HUES6 (cell line): ENCODE measurements around the gene PBX1.

Experiments
- H3K27ac ChIP-seq: 2 replicates; pipeline ENCODE4 v1.7.0; 2013; ENCODE audit warnings: low read depth, mild to moderate bottlenecking, low read length, inconsistent platforms
- H3K27me3 ChIP-seq: 2 replicates; pipeline ENCODE4 v1.6.1; 2013; ENCODE audit warnings: low read length; ENCODE audit not compliant: control insufficient read depth, insufficient read depth
- H3K36me3 ChIP-seq: 2 replicates; pipeline ENCODE4 v1.6.1; 2013; ENCODE audit warnings: low read length; ENCODE audit not compliant: control insufficient read depth, insufficient read depth
- H3K4me1 ChIP-seq: 2 replicates; pipeline ENCODE4 v1.6.1; 2013; ENCODE audit warnings: low read length; ENCODE audit not compliant: control insufficient read depth, insufficient read depth
- H3K4me3 ChIP-seq: 2 replicates; pipeline ENCODE4 v1.5.1; 2013; ENCODE audit warnings: low read depth, low read length
- H3K9ac ChIP-seq: one replicate; pipeline ENCODE4 v1.6.1; 2013; ENCODE audit warnings: mild to moderate bottlenecking, low read length
- H3K9me3 ChIP-seq: 2 replicates; pipeline ENCODE4 v1.6.1; 2013; ENCODE audit warnings: low read depth, low read length; ENCODE audit not compliant: control insufficient read depth, insufficient read depth

PBX1 gene

DNA sequence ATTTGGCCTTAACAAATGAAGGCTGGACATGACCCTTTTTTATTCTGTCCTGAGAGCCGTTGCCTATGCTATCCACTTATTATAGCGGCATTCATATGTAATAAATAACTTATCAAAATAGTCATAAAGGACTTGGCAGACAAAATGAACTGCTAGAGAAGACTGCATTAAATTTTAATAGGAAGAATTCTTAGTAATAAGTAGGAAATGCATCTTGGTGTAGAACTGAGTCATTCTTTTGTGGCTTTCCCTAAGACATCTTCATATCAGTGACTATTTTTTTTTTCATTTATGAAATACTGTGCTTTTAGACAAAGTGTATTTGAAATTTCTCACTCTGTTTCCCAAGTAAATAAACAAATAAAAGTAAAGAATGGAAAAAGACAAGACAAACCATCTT, 45.6 kb downstream of the PBX1 start:
- Histone ChIP-seq H3K9me3 (no peaks in the 10 kb centered on the region), H3K9ac (no peak overlapping the region), H3K36me3 (peaks cover 4% of the 10 kb centered on the region), H3K27ac (no peak overlapping the region), H3K4me3 (no peak overlapping the region), H3K27me3 (no peaks in the 10 kb centered on the region), H3K4me1 (peaks cover 81% of the 10 kb centered on the region)

DNA sequence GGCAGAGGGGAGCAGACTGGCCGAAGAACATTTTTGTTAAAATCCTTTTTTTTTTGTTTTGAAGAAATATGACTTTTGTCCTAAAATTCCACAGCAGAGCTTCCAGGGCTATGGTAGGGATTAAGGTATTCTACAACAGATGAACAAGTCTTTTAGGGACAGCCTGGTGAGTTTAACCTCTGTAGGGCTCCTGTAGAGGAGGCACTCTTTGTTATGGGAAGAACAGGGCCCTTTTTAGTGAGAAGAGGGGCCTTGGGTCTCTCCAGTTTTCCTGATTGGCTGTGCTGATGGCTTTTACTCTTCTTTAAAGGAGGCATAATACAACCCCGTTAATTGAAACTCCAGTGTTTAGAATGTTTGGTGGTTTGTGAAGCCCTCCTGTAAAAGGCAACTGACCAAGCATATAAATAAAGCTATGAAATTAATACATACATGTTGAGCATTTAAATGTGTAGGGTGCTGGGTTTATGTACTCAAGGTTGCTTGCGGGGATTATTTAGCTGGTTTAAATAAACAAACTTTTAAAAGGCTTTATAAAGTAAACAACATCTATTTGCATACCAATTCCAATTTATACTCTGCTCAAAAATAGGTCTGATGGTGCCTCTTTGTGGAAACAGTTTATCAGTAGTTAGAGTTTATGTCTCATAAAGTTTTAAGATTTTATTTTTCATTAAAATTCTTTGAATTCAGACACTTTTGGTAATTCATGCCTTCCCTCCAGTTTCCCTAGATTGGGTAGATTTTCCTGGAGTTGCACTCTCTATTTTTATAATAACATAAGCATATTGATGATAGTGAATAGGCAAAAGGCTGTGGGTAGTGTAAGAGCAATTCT, 46.5 kb downstream of the PBX1 start:
- Histone ChIP-seq H3K4me1 (peaks cover 84% of the 10 kb centered on the region), H3K27ac (no peak overlapping the region)

DNA sequence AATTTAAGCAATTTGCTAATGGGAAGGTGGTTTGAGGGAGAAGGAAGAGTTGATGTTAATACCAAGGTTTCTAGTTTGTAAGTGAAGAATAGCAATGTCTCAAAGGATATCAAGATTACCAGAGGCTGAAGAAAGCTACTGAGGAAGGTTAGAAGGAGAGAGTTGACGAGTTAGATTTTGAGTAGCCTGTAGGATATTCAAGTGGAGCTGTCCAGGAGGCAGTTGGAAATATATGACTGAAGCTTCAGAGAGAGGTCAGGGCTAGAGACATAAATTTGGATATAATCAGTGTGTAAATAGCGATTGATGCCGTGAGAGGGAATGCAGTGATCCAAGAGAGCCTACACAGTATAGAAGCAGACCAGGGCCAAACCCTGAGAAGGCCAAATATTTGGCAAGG, 48.4 kb downstream of the PBX1 start:
- no peaks in the 10 kb centered on the region for H3K27me3 ChIP-seq
- no peak overlapping the region for H3K9ac ChIP-seq
- no peak overlapping the region for H3K27ac ChIP-seq
- H3K4me3 ChIP-seq: no peak overlapping the region
- H3K36me3 ChIP-seq: peaks cover 4% of the 10 kb centered on the region
- H3K9me3 ChIP-seq: no peaks in the 10 kb centered on the region
- H3K4me1 ChIP-seq: peaks cover 83% of the 10 kb centered on the region

More for the DNA sequence above, 46.5 kb downstream of the PBX1 start:
- Histone ChIP-seq H3K36me3 (peaks cover 4% of the 10 kb centered on the region), H3K9me3 (no peaks in the 10 kb centered on the region), H3K4me3 (no peak overlapping the region; the same call in 1 of the 2 replicates), H3K27me3 (no peaks in the 10 kb centered on the region), H3K9ac (no peak overlapping the region)

- Histone ChIP-seq H3K9ac (no peak overlapping the region), H3K36me3 (peaks cover 4% of the 10 kb centered on the region), H3K4me1 (peaks cover 84% of the 10 kb centered on the region), H3K4me3 (no peak overlapping the region), H3K27me3 (no peaks in the 10 kb centered on the region), H3K27ac (no peak overlapping the region), H3K9me3 (no peaks in the 10 kb centered on the region)
Measured at GRCh38 chr1:164608651-164609057, 49.7 kb downstream of the PBX1 start.

- no peak overlapping the region for H3K4me3 ChIP-seq
- peaks cover 88% of the 10 kb centered on the region for H3K4me1 ChIP-seq
Measured at GRCh38 chr1:164609089-164609488, 50.1 kb downstream of the PBX1 start.

GRCh38 chr1:164610538-164611222, 51.7 kb downstream of the PBX1 start:
- H3K27me3 ChIP-seq: no peaks in the 10 kb centered on the region
- H3K9me3 ChIP-seq: no peaks in the 10 kb centered on the region
- no peak overlapping the region for H3K4me3 ChIP-seq
- H3K36me3 ChIP-seq: no peaks in the 10 kb centered on the region
- H3K4me1 ChIP-seq: peaks cover 80% of the 10 kb centered on the region
- H3K27ac ChIP-seq: no peak overlapping the region
- no peak overlapping the region for H3K9ac ChIP-seq

More at GRCh38 chr1:164609089-164609488, 50.1 kb downstream of the PBX1 start:
- H3K27ac ChIP-seq: no peak overlapping the region
- no peaks in the 10 kb centered on the region for H3K9me3 ChIP-seq
- H3K9ac ChIP-seq: no peak overlapping the region
- no peaks in the 10 kb centered on the region for H3K27me3 ChIP-seq
- H3K36me3 ChIP-seq: peaks cover 3% of the 10 kb centered on the region

DNA sequence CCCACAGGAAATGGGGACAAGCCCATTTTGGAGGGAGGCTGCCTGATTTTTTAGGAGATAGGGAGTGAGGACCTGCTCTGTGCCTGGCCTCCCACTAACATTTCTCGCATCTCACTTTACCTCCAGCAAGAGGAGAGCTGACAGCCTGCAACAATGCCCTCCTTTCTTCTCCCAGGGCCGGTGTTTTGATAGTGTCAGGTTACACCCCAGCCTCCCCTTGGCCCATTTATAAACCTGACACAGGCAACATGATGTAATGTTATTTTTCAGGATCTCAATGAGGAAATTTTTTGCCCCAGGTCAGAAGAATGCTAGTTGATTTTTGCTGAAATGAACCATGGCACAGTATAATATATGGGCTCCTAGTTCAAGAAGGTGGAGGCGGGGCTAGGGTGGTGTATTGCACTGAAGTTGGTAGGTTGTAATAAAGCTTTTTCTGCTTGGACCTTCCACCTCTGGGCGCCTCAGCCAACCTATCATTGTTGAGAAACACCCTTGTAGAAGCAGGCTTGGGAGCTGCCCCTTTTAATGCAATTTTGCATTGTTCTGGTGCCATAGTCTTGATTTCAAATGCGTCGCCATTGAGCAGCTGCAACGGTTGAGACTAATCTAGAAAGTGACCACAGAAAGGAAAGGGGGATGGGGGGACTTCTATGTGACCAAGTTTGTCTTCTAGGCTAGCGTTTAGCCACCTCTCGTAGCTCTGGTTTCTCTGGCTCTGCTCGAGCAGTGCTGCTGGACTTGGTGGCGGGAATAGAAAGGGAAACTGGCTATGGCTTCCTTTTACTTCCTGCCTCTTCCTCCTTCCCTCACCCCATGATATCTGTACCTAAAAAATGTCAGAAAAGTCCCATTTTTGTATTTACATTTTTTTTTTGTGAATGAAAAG, 53.0 kb downstream of the PBX1 start:
- peaks cover 86% of the 10 kb centered on the region for H3K4me1 ChIP-seq

DNA sequence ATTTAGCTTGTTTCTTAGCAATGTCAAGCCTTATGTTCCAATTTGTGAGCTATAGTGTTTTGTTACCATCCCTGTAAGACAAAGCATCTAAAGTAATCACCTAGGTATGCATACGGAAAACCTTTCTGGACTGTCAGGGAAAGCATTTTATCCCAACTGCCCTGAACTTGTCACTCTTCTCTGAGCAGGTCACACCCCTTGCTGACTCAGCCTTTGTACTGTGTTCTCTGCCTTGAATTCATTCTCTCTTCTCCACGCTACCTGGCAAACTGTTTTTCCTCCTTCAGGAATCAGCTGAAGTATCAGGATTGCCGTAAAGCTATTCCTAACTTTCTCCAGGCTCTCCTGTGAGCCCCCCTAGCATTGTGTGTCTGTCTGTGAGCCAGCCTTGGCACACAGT, 54.2 kb downstream of the PBX1 start:
- Histone ChIP-seq H3K27ac (no peak overlapping the region), H3K27me3 (no peaks in the 10 kb centered on the region), H3K4me3 (no peak overlapping the region), H3K4me1 (peaks cover 86% of the 10 kb centered on the region), H3K9me3 (no peaks in the 10 kb centered on the region), H3K9ac (no peak overlapping the region), H3K36me3 (no peaks in the 10 kb centered on the region)

More for the DNA sequence above, 53.0 kb downstream of the PBX1 start:
- H3K4me3 ChIP-seq: no peak overlapping the region
- no peaks in the 10 kb centered on the region for H3K36me3 ChIP-seq
- H3K9me3 ChIP-seq: no peaks in the 10 kb centered on the region
- H3K9ac ChIP-seq: no peak overlapping the region
- H3K27ac ChIP-seq: no peak overlapping the region
- no peaks in the 10 kb centered on the region for H3K27me3 ChIP-seq

- Histone ChIP-seq H3K4me1 (peaks cover 85% of the 10 kb centered on the region), H3K36me3 (no peaks in the 10 kb centered on the region), H3K4me3 (no peak overlapping the region), H3K27ac (no peak overlapping the region), H3K9me3 (no peaks in the 10 kb centered on the region), H3K27me3 (no peaks in the 10 kb centered on the region), H3K9ac (no peak overlapping the region)
Measured at GRCh38 chr1:164614316-164614715, 55.3 kb downstream of the PBX1 start.

DNA sequence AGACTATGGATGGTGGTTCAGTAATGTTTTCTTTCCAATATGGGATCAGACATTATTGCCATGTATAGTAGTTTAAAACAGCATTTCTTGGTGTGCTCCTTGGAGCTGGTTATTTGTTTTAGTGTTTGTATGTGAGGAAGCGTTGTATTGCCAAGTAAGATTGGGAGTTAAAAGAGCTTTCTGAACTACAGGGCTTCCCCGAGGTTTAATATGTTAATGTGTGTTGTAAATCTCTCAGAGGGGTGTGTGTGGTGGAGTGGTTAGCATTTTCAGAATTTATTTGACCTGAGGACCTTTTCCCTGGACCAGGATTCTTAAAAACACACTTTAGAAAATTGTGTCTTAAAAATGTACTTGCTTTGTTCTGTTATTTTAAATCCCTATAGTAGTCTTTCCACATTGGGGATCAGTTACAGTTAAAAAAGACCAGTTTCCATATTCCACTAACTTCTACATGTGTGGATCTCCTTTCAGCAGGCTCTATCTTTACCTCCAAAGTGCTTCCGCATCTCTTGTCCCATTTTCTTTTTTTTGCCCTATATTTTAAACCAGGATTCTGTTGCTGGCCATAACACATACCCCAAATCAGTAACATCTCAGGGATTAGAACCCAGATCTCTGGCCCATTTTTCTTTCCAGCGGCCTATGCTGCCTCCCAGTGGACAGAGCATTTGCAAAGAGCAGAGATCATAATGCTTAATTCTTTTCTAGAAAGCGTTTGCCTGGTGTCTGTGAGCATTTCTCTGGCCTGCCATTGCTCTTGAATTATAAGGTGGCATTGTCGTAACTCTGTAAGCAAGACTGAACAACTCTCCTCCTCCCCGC, 58.6 kb downstream of the PBX1 start:
- H3K36me3 ChIP-seq: no peaks in the 10 kb centered on the region
- H3K27me3 ChIP-seq: no peaks in the 10 kb centered on the region
- H3K9ac ChIP-seq: no peak overlapping the region
- no peaks in the 10 kb centered on the region for H3K9me3 ChIP-seq
- H3K4me3 ChIP-seq: no peak overlapping the region; the same call in 1 of the 2 replicates
- no peak overlapping the region for H3K27ac ChIP-seq
- H3K4me1 ChIP-seq: peaks cover 66% of the 10 kb centered on the region
